HG03097 (cell line): Measurements from ENCODE around the gene CTAGE9.
"Not testable (repeated sequence)": the region's sequence is repeated elsewhere in the genome, so short reads cannot be mapped to it uniquely, and the experiment has no call there.

ENCODE experiments used
- ATAC-seq: cut with Tn5 transposase; IDR thresholded peaks from one replicate; pipeline ENCODE4 v1.9.1; 2021; ENCODE audit not compliant: unreplicated experiment, low FRiP score

The CTAGE9 gene

GRCh38 chr6:131710917-131711316 lies at the start of gene CTAGE9:
CTAGE9 (minus strand) TSS chr6:131711017; CDS start chr6:131711017, 0 bp downstream.
- ATAC-seq: not testable (repeated sequence)

GRCh38 chr6:131758920-131759319 lies 48.1 kb upstream of the CTAGE9 start:
- ATAC-seq: no peak

GRCh38 chr6:131756039-131756438 lies 45.2 kb upstream of the CTAGE9 start:
- ATAC-seq: no peak

- no peak for ATAC-seq
Measured at GRCh38 chr6:131755597-131755996, 44.8 kb upstream of the CTAGE9 start.

GRCh38 chr6:131754715-131755567 lies 44.1 kb upstream of the CTAGE9 start:
- no peak for ATAC-seq

- ATAC-seq: no peak
Measured at GRCh38 chr6:131754088-131754487, 43.3 kb upstream of the CTAGE9 start.

- ATAC-seq: not testable (repeated sequence)
Measured at GRCh38 chr6:131751012-131751715, 40.3 kb upstream of the CTAGE9 start.

GRCh38 chr6:131749023-131749422 lies 38.2 kb upstream of the CTAGE9 start:
- no peak for ATAC-seq

- ATAC-seq: no peak
Measured at GRCh38 chr6:131747821-131748353, 37.1 kb upstream of the CTAGE9 start.

- ATAC-seq: no peak
Measured at GRCh38 chr6:131745476-131745875, 34.7 kb upstream of the CTAGE9 start.

GRCh38 chr6:131744432-131745287 lies 33.8 kb upstream of the CTAGE9 start:
- no peak for ATAC-seq

- ATAC-seq: no peak
Measured at GRCh38 chr6:131741688-131742393, 31.0 kb upstream of the CTAGE9 start.

- no peak for ATAC-seq
Measured at GRCh38 chr6:131740161-131740560, 29.3 kb upstream of the CTAGE9 start.

- no peak for ATAC-seq
Measured at GRCh38 chr6:131739136-131739535, 28.3 kb upstream of the CTAGE9 start.

GRCh38 chr6:131736811-131737210 lies 26.0 kb upstream of the CTAGE9 start:
- ATAC-seq: no peak

- no peak for ATAC-seq
Measured at GRCh38 chr6:131736003-131736596, 25.3 kb upstream of the CTAGE9 start.

GRCh38 chr6:131733376-131734016 lies 22.7 kb upstream of the CTAGE9 start:
- ATAC-seq: no peak

- ATAC-seq: no peak
Measured at GRCh38 chr6:131731224-131731623, 20.4 kb upstream of the CTAGE9 start.

- ATAC-seq: no peak
Measured at GRCh38 chr6:131730264-131730663, 19.4 kb upstream of the CTAGE9 start.
